ENCODE results near the gene CUZD1. TPM values are rescaled to one million over a fixed set of nuclear protein-coding genes. Genes with fewer than 3 reads are reported as not detected.

Gene CUZD1
- total RNA-seq, 8 experiments from 2014 or later, result 0.38 to 5.1 (median 1.4) TPM

- ATAC-seq (replicated peaks in 6 of 8), result no peak
- 20 to 100% (median 83%) methylated on average over 1 to 10 of the region's 12 CpGs; no CpG with 5 or more reads in 1 of the 10 experiments for WGBS, 10 experiments
- in situ Hi-C loops (cut with MboI; ENCODE audit: low pct_unique_long_range_greater_than_20kb in 2 of 9, low sequenced_read_pairs in 9 of 9, unreplicated experiment in 9 of 9), result no loop called here
- no peaks in the 10 kb centered on the region for H3K4me1 ChIP-seq (replicated peaks in 1 of 2)
- no peak overlapping the region for H3K27ac ChIP-seq
- no peak overlapping the region for H3K4me3 ChIP-seq
Measured at GRCh38 chr10:122849900-122850605, 4.4 kb upstream of the CUZD1 start.

- no peak for ATAC-seq (replicated peaks in 6 of 8)
- no peak overlapping the region for H3K4me3 ChIP-seq
- in situ Hi-C loops (cut with MboI; ENCODE audit: low pct_unique_long_range_greater_than_20kb in 2 of 9, low sequenced_read_pairs in 9 of 9, unreplicated experiment in 9 of 9), result no loop called here
- H3K27ac ChIP-seq, result no peak overlapping the region
- no peaks in the 10 kb centered on the region for H3K4me1 ChIP-seq (replicated peaks in 1 of 2)
- 80 to 100% (median 100%) methylated on average over 1 to 2 of the region's 2 CpGs; no CpG with 5 or more reads in 1 of the 10 experiments for WGBS, 10 experiments
Measured at GRCh38 chr10:122849090-122849489, 3.4 kb upstream of the CUZD1 start.

- WGBS, 10 experiments, result 65 to 100% (median 89%) methylated on average over 1 to 6 of the region's 12 CpGs; no CpG with 5 or more reads in 4 of the 10 experiments
- ATAC-seq (replicated peaks in 6 of 8), result no peak
Measured at GRCh38 chr10:122847782-122848604, 2.3 kb upstream of the CUZD1 start.

GRCh38 chr10:122844146-122844545 is 1.5 kb downstream of the CUZD1 start:
- no peak overlapping the region for H3K27ac ChIP-seq
- no peak overlapping the region for H3K4me3 ChIP-seq
- WGBS, 10 experiments, result 90 to 100% (median 100%) methylated on average over 1 to 4 of the region's 4 CpGs; no CpG with 5 or more reads in 4 of the 10 experiments
- in situ Hi-C loops (cut with MboI; ENCODE audit: low pct_unique_long_range_greater_than_20kb in 2 of 9, low sequenced_read_pairs in 9 of 9, unreplicated experiment in 9 of 9), result no loop called here
- H3K4me1 ChIP-seq (replicated peaks in 1 of 2), result no peaks in the 10 kb centered on the region
- no peak for ATAC-seq (replicated peaks in 6 of 8)

More at GRCh38 chr10:122847782-122848604, 2.3 kb upstream of the CUZD1 start:
- no peak overlapping the region for H3K27ac ChIP-seq
- in situ Hi-C loops (cut with MboI; ENCODE audit: low pct_unique_long_range_greater_than_20kb in 2 of 9, low sequenced_read_pairs in 9 of 9, unreplicated experiment in 9 of 9), result no loop called here
- no peaks in the 10 kb centered on the region for H3K4me1 ChIP-seq (replicated peaks in 1 of 2)
- H3K4me3 ChIP-seq, result no peak overlapping the region

GRCh38 chr10:122841569-122841968 is 4.1 kb downstream of the CUZD1 start:
- in situ Hi-C loops (cut with MboI; ENCODE audit: low pct_unique_long_range_greater_than_20kb in 2 of 9, low sequenced_read_pairs in 9 of 9, unreplicated experiment in 9 of 9), result no loop called here
- H3K4me1 ChIP-seq (replicated peaks in 1 of 2), result no peaks in the 10 kb centered on the region
- no peak overlapping the region for H3K4me3 ChIP-seq
- no peak for ATAC-seq (replicated peaks in 6 of 8)
- H3K27ac ChIP-seq, result no peak overlapping the region

GRCh38 chr10:122839505-122839904 is 6.2 kb downstream of the CUZD1 start:
- H3K4me1 ChIP-seq (replicated peaks in 1 of 2), result no peaks in the 10 kb centered on the region
- no peak overlapping the region for H3K27ac ChIP-seq
- H3K4me3 ChIP-seq, result no peak overlapping the region
- ATAC-seq (replicated peaks in 6 of 8), result no peak
- in situ Hi-C loops (cut with MboI; ENCODE audit: low pct_unique_long_range_greater_than_20kb in 2 of 9, low sequenced_read_pairs in 9 of 9, unreplicated experiment in 9 of 9), result no loop called here

- H3K4me1 ChIP-seq (replicated peaks in 1 of 2), result no peaks in the 10 kb centered on the region
- H3K27ac ChIP-seq, result no peak overlapping the region
- no peak for ATAC-seq (replicated peaks in 6 of 8)
- H3K4me3 ChIP-seq, result no peak overlapping the region
- in situ Hi-C loops (cut with MboI; ENCODE audit: low pct_unique_long_range_greater_than_20kb in 2 of 9, low sequenced_read_pairs in 9 of 9, unreplicated experiment in 9 of 9), result no loop called here
- WGBS, 10 experiments, result 22 to 100% (median 67%) methylated on average over 1 to 4 of the region's 4 CpGs; no CpG with 5 or more reads in 3 of the 10 experiments
Measured at GRCh38 chr10:122838880-122839279, 6.8 kb downstream of the CUZD1 start.

GRCh38 chr10:122835908-122836307 is 9.7 kb downstream of the CUZD1 start:
- no peak for ATAC-seq (replicated peaks in 6 of 8)
- no peak overlapping the region for H3K4me3 ChIP-seq
- H3K27ac ChIP-seq, result no peak overlapping the region
- no peaks in the 10 kb centered on the region for H3K4me1 ChIP-seq (replicated peaks in 1 of 2)
- in situ Hi-C loops (cut with MboI; ENCODE audit: low pct_unique_long_range_greater_than_20kb in 2 of 9, low sequenced_read_pairs in 9 of 9, unreplicated experiment in 9 of 9), result no loop called here
- 63 to 100% (median 96%) methylated on average over 1 to 2 of the region's 2 CpGs; no CpG with 5 or more reads in 2 of the 10 experiments for WGBS, 10 experiments

GRCh38 chr10:122830965-122831353 is 14.7 kb downstream of the CUZD1 start:
- ATAC-seq (replicated peaks in 6 of 8), result no peak
- H3K4me1 ChIP-seq (replicated peaks in 1 of 2), result no peaks in the 10 kb centered on the region
- WGBS, 10 experiments, result 67 to 100% (median 75%) methylated on average over 1 of the region's 1 CpG; no CpG with 5 or more reads in 5 of the 10 experiments
- in situ Hi-C loops (cut with MboI; ENCODE audit: low pct_unique_long_range_greater_than_20kb in 2 of 9, low sequenced_read_pairs in 9 of 9, unreplicated experiment in 9 of 9), result no loop called here
- H3K4me3 ChIP-seq, result no peak overlapping the region
- H3K27ac ChIP-seq, result no peak overlapping the region

- H3K4me1 ChIP-seq (replicated peaks in 1 of 2), result no peaks in the 10 kb centered on the region
- 71 to 100% (median 98%) methylated on average over 1 to 5 of the region's 7 CpGs; no CpG with 5 or more reads in 2 of the 10 experiments for WGBS, 10 experiments
- H3K4me3 ChIP-seq, result no peak overlapping the region
- no peak for ATAC-seq (replicated peaks in 6 of 8)
- H3K27ac ChIP-seq, result no peak overlapping the region
- in situ Hi-C loops (cut with MboI; ENCODE audit: low pct_unique_long_range_greater_than_20kb in 2 of 9, low sequenced_read_pairs in 9 of 9, unreplicated experiment in 9 of 9), result no loop called here
Measured at GRCh38 chr10:122830273-122830964, 15.2 kb downstream of the CUZD1 start.

- 51 to 100% (median 75%) methylated on average over 1 to 5 of the region's 8 CpGs; no CpG with 5 or more reads in 2 of the 10 experiments for WGBS, 10 experiments
- Histone ChIP-seq H3K4me3 (no peak overlapping the region), H3K27ac (no peak overlapping the region), H3K4me1 (replicated peaks in 1 of 2) (no peaks in the 10 kb centered on the region)
- in situ Hi-C loops (cut with MboI; ENCODE audit: low pct_unique_long_range_greater_than_20kb in 2 of 9, low sequenced_read_pairs in 9 of 9, unreplicated experiment in 9 of 9), result no loop called here
- no peak for ATAC-seq (replicated peaks in 6 of 8)
Measured at GRCh38 chr10:122829454-122829853, 16.2 kb downstream of the CUZD1 start.

- no peak overlapping the region for H3K27ac ChIP-seq
- in situ Hi-C loops (cut with MboI; ENCODE audit: low pct_unique_long_range_greater_than_20kb in 2 of 9, low sequenced_read_pairs in 9 of 9, unreplicated experiment in 9 of 9), result no loop called here
- 17 to 100% (median 77%) methylated on average over 1 to 2 of the region's 4 CpGs; no CpG with 5 or more reads in 5 of the 10 experiments for WGBS, 10 experiments
Measured at GRCh38 chr10:122828716-122829255, 16.9 kb downstream of the CUZD1 start.

GRCh38 chr10:122827302-122827701 is 18.4 kb downstream of the CUZD1 start:
- Histone ChIP-seq H3K4me1 (replicated peaks in 1 of 2) (no peaks in the 10 kb centered on the region), H3K4me3 (no peak overlapping the region), H3K27ac (no peak overlapping the region)
- ATAC-seq (replicated peaks in 6 of 8), result no peak
- in situ Hi-C loops (cut with MboI; ENCODE audit: low pct_unique_long_range_greater_than_20kb in 2 of 9, low sequenced_read_pairs in 9 of 9, unreplicated experiment in 9 of 9), result no loop called here
- 60 to 100% (median 83%) methylated on average over 1 to 2 of the region's 3 CpGs; no CpG with 5 or more reads in 1 of the 10 experiments for WGBS, 10 experiments

More at GRCh38 chr10:122828716-122829255, 16.9 kb downstream of the CUZD1 start:
- H3K4me1 ChIP-seq (replicated peaks in 1 of 2), result no peaks in the 10 kb centered on the region
- ATAC-seq (replicated peaks in 6 of 8), result no peak
- no peak overlapping the region for H3K4me3 ChIP-seq
